Measurements from ENCODE around the gene TRIM66. TPM values are rescaled to one million over a fixed set of nuclear protein-coding genes. Genes with fewer than 3 reads are reported as not detected.

The TRIM66 gene
- total RNA-seq, 1 donor from 2014 or later = 59.5 TPM

DNA sequence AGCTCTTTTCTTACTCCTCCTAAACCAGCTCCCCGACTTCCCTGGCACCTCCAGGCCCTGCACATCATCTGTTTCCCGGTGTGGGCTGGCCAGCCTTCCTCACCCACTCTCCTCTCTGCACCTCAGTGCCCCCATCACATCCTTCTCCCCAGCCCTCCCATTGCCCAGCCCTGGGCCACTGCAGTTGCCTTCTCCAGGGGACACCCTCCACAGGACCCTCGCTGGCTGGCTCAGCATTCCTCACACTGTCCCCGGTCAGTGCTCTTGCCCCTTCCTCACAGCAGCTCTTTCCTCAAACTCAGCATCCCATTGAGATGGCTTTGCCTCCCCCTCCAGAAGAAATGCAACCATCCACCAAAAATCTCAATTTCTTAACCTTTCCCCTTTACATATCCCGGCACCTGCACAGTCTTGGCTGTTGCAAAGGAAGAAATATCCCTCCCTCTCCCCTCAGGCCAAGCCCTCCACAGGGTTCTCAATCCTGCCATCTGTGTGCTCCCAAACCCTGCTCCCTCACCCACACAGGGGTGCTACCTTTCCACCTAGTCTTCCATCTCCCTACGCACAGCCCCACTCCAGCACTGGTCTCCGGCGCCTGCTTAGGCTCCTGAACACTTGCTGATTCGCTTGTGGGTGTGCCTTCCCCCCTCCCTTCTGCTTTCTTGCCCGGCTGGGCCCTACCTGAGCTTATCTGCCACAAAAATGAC is 19.6 kb upstream of the TRIM66 start:
- Mint-ChIP-seq H3K4me1 (ENCODE audit: low read depth, unreplicated experiment) (no peaks in the 10 kb centered on the region), H3K4me3 (ENCODE audit: unreplicated experiment) (no peak overlapping the region)

GRCh38 chr11:8699903-8700302 is 17.4 kb upstream of the TRIM66 start:
- H3K4me1 Mint-ChIP-seq (ENCODE audit: low read depth, unreplicated experiment) = no peaks in the 10 kb centered on the region
- H3K9me3 Mint-ChIP-seq (ENCODE audit: unreplicated experiment) = peaks cover 5% of the 10 kb centered on the region
- TF ChIP-seq, protein P1, sequence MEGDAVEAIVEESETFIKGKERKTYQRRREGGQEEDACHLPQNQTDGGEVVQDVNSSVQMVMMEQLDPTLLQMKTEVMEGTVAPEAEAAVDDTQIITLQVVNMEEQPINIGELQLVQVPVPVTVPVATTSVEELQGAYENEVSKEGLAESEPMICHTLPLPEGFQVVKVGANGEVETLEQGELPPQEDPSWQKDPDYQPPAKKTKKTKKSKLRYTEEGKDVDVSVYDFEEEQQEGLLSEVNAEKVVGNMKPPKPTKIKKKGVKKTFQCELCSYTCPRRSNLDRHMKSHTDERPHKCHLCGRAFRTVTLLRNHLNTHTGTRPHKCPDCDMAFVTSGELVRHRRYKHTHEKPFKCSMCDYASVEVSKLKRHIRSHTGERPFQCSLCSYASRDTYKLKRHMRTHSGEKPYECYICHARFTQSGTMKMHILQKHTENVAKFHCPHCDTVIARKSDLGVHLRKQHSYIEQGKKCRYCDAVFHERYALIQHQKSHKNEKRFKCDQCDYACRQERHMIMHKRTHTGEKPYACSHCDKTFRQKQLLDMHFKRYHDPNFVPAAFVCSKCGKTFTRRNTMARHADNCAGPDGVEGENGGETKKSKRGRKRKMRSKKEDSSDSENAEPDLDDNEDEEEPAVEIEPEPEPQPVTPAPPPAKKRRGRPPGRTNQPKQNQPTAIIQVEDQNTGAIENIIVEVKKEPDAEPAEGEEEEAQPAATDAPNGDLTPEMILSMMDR (IDR thresholded peaks at IDR 0.05; ENCODE audit: partially characterized antibody, unreplicated experiment) = no peak
- H3K4me3 Mint-ChIP-seq (ENCODE audit: unreplicated experiment) = no peak overlapping the region
- DNase-seq = no peak
- H3K27ac Mint-ChIP-seq (ENCODE audit: unreplicated experiment) = no peak overlapping the region
- H3K27me3 Mint-ChIP-seq (ENCODE audit: unreplicated experiment) = peaks cover 3% of the 10 kb centered on the region
- H3K36me3 Mint-ChIP-seq (ENCODE audit: unreplicated experiment) = no peaks in the 10 kb centered on the region

More for the DNA sequence above, 19.6 kb upstream of the TRIM66 start:
- H3K27me3 Mint-ChIP-seq (ENCODE audit: unreplicated experiment) = peaks cover 5% of the 10 kb centered on the region
- TF ChIP-seq, protein P1 (IDR thresholded peaks at IDR 0.05; ENCODE audit: partially characterized antibody, unreplicated experiment) = no peak
- no peak overlapping the region for H3K27ac Mint-ChIP-seq (ENCODE audit: unreplicated experiment)
- no peak for DNase-seq
- no peaks in the 10 kb centered on the region for H3K36me3 Mint-ChIP-seq (ENCODE audit: unreplicated experiment)
- H3K9me3 Mint-ChIP-seq (ENCODE audit: unreplicated experiment) = peaks cover 7% of the 10 kb centered on the region

DNA sequence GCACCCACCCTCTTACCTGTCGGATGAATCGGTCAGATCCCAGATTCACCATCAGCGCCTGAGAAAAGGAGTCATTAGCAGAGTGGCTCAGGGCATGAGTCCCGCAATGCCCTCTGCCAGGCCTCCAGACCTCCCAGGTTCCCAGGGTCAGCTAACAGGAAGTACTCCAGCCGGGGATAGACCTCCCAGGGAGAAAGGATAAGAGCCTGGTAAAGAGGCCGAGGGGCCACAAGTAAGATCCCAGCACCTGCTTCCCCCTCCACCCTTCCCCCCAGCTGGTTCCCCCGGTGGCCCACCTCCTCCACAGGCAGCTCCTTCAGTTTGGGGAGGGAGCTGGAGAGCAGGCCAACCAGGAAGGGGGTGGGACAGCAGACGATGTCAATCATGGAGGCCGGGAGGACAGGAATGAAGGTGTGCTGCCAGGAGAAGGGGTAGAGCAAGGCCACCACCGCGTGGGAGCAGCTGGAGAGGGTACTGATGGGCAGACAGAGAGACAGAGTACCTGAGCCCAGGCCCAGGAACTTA is 16.5 kb upstream of the TRIM66 start:
- Mint-ChIP-seq H3K9me3 (ENCODE audit: unreplicated experiment) (peaks cover 5% of the 10 kb centered on the region), H3K27ac (ENCODE audit: unreplicated experiment) (no peak overlapping the region), H3K36me3 (ENCODE audit: unreplicated experiment) (no peaks in the 10 kb centered on the region), H3K27me3 (ENCODE audit: unreplicated experiment) (peaks cover 3% of the 10 kb centered on the region), H3K4me1 (ENCODE audit: low read depth, unreplicated experiment) (no peaks in the 10 kb centered on the region), H3K4me3 (ENCODE audit: unreplicated experiment) (no peak overlapping the region)
- no peak for DNase-seq
- TF ChIP-seq, protein P1 (IDR thresholded peaks at IDR 0.05; ENCODE audit: partially characterized antibody, unreplicated experiment) = no peak

DNA sequence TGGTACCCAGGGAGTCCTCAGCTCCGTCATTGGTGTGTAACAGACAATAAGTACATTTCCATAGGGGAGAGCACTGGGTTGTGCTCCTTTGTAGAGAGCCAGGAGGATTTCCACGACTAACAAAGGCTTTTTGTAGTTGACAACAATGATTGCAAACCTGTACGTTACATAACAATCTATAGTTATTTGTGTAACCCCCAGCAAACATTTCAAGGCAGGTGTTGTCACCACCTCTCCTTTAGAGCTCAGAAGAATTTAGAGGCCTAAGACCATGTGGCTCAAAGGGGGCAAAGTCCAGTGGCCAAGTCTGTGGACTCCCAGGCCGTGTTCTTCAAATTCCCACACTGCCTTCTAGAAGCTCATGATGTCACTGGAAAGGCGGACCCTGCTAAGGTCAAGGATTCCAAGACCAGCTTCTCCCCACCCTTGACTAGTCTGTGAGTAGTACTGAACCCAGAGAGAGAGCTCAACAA is 15.9 kb upstream of the TRIM66 start:
- TF ChIP-seq, protein P1 (IDR thresholded peaks at IDR 0.05; ENCODE audit: partially characterized antibody, unreplicated experiment) = no peak
- peaks cover 3% of the 10 kb centered on the region for H3K27me3 Mint-ChIP-seq (ENCODE audit: unreplicated experiment)
- H3K4me1 Mint-ChIP-seq (ENCODE audit: low read depth, unreplicated experiment) = no peaks in the 10 kb centered on the region
- no peaks in the 10 kb centered on the region for H3K36me3 Mint-ChIP-seq (ENCODE audit: unreplicated experiment)
- H3K27ac Mint-ChIP-seq (ENCODE audit: unreplicated experiment) = no peak overlapping the region
- H3K9me3 Mint-ChIP-seq (ENCODE audit: unreplicated experiment) = peaks cover 5% of the 10 kb centered on the region
- H3K4me3 Mint-ChIP-seq (ENCODE audit: unreplicated experiment) = no peak overlapping the region
- DNase-seq = no peak

DNA sequence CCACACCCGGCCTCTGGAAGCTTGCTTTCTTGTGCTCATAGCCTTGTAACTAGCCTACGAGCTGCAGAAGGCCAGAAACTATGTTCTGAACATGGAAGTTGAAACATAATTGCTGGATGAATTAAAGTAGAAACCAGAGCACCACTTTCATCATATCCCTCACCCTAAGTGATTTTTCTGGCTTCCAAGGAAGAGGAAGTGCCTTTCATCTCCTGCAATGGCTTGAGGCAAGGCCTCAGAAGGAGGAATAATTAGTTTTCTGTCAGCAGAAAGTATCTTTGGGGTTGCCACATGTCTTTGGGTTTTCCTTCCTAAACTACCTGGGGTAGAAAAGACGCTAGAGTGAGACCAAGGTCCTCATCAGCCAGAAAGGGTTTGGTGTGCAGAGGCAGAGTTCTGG is 14.6 kb upstream of the TRIM66 start:
- Mint-ChIP-seq H3K27me3 (ENCODE audit: unreplicated experiment) (peaks cover 3% of the 10 kb centered on the region), H3K4me1 (ENCODE audit: low read depth, unreplicated experiment) (no peaks in the 10 kb centered on the region), H3K4me3 (ENCODE audit: unreplicated experiment) (no peak overlapping the region), H3K9me3 (ENCODE audit: unreplicated experiment) (peaks cover 7% of the 10 kb centered on the region), H3K27ac (ENCODE audit: unreplicated experiment) (no peak overlapping the region), H3K36me3 (ENCODE audit: unreplicated experiment) (no peaks in the 10 kb centered on the region)
- TF ChIP-seq, protein P1 (IDR thresholded peaks at IDR 0.05; ENCODE audit: partially characterized antibody, unreplicated experiment) = no peak
- DNase-seq = no peak
